DMS79 (cell line): ENCODE data around the gene RASSF4.

Source experiments
- DNase-seq: peaks from one replicate; lab custom pipeline; 2025; lab: John Stamatoyannopoulos, UW

The RASSF4 gene, protein sequence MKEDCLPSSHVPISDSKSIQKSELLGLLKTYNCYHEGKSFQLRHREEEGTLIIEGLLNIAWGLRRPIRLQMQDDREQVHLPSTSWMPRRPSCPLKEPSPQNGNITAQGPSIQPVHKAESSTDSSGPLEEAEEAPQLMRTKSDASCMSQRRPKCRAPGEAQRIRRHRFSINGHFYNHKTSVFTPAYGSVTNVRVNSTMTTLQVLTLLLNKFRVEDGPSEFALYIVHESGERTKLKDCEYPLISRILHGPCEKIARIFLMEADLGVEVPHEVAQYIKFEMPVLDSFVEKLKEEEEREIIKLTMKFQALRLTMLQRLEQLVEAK

GRCh38 chr10:44959247-44960087 lies at the start of gene RASSF4:
RASSF4 (plus strand) TSS chr10:44959802; CDS start chr10:44970203, 10,401 bp downstream.
- peak; percentile 40 for DNase-seq

DNA sequence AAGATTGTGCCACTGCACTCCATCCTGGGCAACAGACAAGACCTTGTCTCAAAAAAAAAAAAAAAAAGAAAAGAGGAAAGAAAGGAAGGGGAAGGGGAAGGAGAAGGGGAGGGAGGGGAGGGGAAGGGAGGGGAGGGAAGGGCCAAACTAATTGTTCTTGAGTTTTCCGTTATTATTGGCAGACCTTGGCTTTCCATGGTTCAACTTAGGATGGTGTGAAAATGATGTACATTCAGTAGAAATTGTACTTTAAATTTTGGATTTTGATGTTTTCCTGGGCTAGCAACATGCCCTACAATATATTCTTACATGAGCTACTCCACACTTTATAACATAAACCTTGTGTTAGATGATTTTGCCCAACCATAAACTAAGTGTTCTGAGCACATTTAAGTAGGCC lies 49.7 kb upstream of the RASSF4 start:
- no peak for DNase-seq

DNA sequence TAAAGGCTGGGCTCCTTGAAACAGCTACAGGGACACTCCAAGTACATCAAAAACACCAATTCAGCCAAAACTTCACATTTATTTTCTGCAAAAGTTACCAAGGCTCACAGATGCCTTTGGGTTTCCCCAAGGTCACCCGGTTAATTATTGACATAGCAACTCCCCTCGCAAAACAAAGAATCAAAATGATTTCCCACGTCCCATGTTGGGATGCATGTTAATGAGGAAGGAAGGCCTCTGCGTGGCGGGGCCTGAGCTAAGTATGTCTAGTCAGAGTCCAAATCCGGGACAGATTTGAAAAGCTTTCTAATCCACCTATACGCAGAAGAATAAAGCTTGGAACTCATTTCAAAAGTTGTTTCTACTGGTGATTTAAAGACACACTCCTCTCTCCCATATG lies 49.0 kb upstream of the RASSF4 start:
- no peak for DNase-seq

DNA sequence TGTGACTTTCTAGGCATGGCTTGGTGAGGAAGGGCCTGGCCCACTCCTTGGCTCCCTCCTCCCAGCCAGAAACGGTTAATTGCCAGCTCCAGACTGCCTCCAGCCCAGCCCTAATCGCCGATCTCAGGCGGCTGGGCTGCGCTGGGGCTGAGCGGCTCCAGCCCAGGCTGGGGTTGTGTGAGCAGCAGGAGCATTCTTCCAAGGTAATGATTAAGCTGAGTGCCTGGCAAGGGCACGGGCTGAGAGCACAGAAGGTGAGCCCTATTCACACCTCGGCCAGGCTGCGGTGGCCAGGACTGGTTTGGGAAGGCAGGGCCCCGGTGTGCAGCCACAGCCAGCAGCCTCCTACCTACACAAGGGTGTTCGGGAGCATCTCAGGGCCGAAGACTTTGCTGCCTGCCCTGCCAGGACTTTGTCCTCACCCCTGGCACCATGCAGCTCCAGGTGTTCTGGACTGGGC lies 48.5 kb upstream of the RASSF4 start, which contains the start of gene TMEM72:
Gene TMEM72 (plus strand): TSS at position 257 of the 460 bp plus-strand sequence. CDS start 176 bp downstream, at position 433.
- DNase-seq, result no peak

GRCh38 chr10:44911951-44912350 lies 47.7 kb upstream of the RASSF4 start:
- DNase-seq, result no peak

- DNase-seq, result peak; percentile 33
These were observed 46.1 kb upstream of the RASSF4 start for GRCh38 chr10:44913350-44914081.

- no peak for DNase-seq
These were observed 44.7 kb upstream of the RASSF4 start for GRCh38 chr10:44914891-44915290.

DNA sequence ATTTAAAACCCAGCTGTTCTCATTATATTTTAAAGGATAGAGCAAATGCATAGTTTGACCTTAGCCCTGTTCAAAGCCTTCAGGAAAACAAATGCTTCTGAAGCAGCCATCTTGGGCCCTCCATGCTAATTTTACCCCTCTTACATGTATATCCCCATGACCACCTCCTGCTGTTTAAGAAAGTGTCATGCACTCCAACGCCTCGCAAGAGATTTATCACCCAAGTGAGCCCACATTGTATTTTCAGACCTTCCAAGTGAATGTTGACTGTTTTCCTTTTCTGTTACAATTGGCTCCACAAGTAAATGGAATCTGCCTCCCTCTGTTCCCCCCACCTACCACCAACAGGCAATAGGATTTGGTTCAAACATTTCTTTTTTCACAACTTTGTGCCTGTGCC lies 43.2 kb upstream of the RASSF4 start:
- DNase-seq, result no peak

DNA sequence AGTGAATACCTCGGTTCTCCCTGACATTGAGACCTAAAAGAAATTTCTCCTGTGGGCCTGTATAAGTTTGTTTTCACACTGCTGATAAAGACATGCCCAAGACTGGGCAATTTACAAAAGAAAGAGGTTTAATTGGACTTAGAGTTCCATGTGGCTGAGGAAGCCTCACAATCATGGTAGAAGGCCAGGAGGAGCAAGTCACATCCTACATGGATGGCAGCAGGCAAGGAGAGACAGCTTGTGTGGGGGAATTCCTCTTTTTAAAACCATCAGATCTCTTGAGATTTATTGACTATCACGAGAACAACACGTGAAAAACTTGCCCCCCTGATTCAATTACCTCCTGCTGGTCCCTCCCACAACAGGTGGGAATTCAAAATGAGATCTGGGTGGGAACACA lies 41.8 kb upstream of the RASSF4 start:
- DNase-seq, result no peak

DNA sequence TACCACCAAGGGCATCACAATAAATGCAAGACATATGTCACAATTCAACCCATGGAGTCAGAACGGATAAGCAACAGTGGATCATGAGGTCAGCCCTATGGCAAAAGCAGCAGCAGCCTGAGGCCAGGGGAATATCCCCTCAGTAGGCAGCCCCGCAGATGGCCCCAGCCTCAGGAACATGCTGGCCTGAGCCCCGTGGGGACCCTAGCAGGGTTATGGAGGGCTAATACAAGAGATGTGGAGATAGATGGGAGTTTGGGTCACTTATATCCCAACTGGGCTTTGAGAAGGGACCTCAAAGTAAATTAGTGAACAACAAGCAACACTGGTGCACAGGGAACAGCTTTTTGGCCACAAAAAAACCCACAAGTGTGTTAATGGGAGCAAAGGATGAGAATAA lies 39.4 kb upstream of the RASSF4 start:
- DNase-seq, result no peak

DNA sequence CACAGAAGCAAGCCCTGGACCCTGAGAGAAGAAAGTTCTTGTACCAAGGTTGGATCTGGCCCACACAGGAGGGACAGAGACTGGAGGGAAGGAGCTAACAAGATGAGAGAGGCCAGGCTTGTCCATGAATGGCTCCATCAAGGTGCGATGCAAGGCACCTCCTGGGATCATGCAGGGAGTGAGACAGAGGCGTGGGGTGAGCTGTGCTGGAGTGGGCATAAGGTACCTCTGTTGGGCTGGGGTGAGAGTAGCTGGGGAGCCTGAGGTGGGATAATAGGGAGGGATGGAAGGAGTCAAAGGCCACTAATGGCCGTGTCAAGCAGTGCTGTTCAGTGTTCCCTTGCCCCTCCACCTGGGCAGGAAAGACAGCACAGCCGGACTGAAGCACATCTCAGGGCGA lies 38.5 kb upstream of the RASSF4 start:
- no peak for DNase-seq

GRCh38 chr10:44921506-44921905 lies 38.1 kb upstream of the RASSF4 start:
- no peak for DNase-seq

DNA sequence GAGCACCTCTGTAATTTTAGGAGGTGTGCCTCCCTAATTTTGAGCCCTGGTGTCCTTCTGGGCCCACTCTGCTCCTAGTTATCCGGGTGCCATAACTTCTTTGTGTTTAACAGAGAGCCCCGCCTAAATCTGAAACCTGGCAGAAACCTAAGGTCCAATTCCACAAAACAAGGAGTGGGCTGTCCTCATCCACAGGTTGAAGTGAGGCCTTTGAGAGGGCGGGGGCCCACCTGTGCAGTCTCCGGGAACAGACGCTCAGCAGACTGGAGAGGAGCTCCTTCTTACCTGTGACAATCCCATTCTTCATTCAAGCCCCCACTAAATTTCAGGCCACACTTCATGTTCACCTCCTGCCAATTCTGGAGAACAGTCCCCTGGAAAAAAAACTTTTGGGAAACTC lies 37.6 kb upstream of the RASSF4 start:
- DNase-seq, result no peak

GRCh38 chr10:44922796-44923545 lies 36.6 kb upstream of the RASSF4 start:
- DNase-seq, result no peak

GRCh38 chr10:44923611-44924010 lies 36.0 kb upstream of the RASSF4 start:
- DNase-seq, result no peak

DNA sequence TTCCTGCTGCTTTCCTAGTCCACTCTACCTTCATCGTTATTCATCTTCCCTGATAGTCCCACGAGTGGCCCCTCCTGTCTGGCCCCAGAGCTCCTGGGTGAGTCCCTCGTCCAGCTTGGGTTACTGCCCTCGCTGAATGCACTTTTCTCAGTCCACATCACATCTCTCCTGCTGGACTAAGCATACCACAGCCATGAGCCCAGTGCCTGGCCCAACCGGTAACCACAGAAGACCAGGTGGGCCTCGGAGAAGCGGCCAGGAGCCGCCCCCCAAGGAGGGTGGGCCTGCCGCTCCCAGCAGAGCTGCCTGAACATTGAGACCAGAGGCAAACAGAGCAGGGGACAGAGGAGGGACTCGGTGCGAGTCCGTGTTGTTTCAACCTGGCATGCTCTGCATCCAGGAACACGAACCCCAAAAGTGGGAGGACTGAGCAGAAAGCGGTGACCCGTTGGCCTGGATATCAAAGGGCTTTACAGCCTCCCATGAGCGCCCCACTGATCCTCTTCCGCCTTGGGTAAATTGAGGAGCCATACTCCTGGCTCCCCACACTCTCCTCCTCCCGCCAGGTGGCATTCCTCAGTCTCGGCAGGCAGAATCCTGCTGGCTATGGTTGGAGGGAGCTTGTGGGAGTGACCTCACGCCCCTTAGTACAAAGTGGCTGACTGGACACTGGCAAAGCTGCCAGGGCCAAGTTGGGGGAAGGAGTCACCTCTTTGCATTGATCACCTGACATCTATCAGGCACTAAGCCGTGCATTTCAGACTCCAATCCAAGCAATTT lies 35.2 kb upstream of the RASSF4 start:
- no peak for DNase-seq

DNA sequence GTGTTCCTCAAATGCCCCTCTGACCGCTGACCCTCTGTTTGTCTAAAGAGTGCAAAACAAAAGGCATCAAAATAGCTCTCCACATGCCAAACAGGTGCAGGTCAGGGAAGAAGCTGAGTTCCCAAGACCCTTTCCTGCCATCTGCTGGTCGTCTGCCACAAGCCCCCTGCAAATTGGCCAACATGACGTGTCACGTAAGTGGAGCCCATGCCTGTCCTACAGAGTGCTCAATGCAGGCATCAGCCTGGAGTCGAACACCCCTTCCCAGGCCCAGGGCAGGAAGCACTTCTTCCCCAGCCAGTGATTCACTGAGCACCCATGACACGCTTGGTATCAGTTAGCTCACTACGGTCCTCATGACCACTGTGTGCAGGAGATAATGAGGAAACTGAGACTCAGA lies 34.4 kb upstream of the RASSF4 start:
- no peak for DNase-seq

DNA sequence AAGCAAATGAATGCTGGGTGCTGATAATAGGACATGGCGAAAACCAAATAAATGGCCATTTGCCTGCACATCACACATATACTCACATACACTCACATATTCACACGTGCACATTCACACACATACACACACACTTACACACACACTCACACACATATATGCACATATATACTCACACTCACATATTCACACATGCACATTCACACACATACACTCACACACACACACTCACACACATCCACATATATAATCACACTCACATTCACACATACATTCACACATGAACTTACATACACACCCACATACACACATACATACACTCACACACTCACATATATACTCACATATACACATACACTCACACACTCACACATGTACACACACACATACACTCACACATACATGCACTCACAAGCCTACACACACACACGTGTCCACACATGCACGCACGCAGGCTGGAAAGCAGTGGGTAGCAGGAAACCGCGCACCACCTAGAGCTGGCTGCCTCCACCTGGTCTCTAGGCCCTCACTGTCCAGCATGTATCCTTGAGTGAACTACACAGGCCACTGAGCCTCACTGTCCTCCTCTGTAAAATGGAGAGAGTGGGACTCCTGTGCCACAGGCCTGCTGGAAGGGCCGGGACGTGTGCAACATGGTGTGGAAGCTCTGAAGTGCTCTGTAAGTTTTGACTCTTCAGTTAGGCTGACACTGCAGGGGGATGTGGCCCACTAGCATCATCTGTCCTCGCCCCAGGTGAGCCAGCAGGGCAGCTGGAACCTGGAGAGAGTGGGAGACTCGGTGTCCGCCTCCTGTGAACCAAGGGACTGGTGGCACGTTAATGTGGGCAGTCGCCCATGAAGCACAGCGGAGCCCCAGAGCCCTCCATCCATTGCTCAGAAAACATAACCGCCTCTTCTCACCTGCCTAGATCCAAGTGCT lies 33.5 kb upstream of the RASSF4 start:
- DNase-seq, result no peak

GRCh38 chr10:44926751-44927351 lies 32.8 kb upstream of the RASSF4 start:
- no peak for DNase-seq
